Chondrocyte (in vitro differentiated cells): ENCODE measurements around the gene TRIM2. TPM values are rescaled to one million over a fixed set of nuclear protein-coding genes. Genes with fewer than 3 reads are reported as not detected.
A peak's percentile ranks its signal among the peaks of the same experiment; 100 is the strongest.

Source experiments
- DNase-seq: peaks from one replicate; pipeline ENCODE4 v3.0.0; 2021; ENCODE audit warnings: mixed read lengths, low spot score
- H3K27ac Mint-ChIP-seq: one replicate; pipeline ENCODE4 v1.8.0; 2021; ENCODE audit warnings: mild to moderate bottlenecking, moderate library complexity, mixed read lengths; ENCODE audit not compliant: unreplicated experiment
- H3K27me3 Mint-ChIP-seq: 2 replicates; pipeline ENCODE4 v1.8.0; 2021; ENCODE audit warnings: low read depth, mixed read lengths
- H3K36me3 Mint-ChIP-seq: 2 replicates; pipeline ENCODE4 v1.8.0; 2021; ENCODE audit warnings: low read depth, mixed read lengths
- H3K4me1 Mint-ChIP-seq: 2 replicates; pipeline ENCODE4 v1.8.0; 2021; ENCODE audit warnings: low read depth, mild to moderate bottlenecking, mixed read lengths
- H3K4me3 Mint-ChIP-seq: one replicate; pipeline ENCODE4 v1.8.0; 2021; ENCODE audit warnings: mild to moderate bottlenecking, moderate library complexity, mixed read lengths; ENCODE audit not compliant: unreplicated experiment
- H3K9me3 Mint-ChIP-seq: 2 replicates; pipeline ENCODE4 v1.8.0; 2021; ENCODE audit warnings: low read depth, mixed read lengths
- total RNA-seq: library from RNA; stranded (reverse); gene quantifications from 3 replicates; pipeline ENCODE4 v1.2.1, GENCODE V29; 2021
- TF ChIP-seq, protein P1 (sequence below): fragments of 200-600 bp; sonication (generic); IDR thresholded peaks from 2 replicates; pipeline ENCODE4 v1.5.0; 2021; ENCODE audit warnings: antibody characterized with exemption, mild to moderate bottlenecking, moderate library complexity

The TRIM2 gene
- total RNA-seq, 1 donor from 2014 or later, result 18.2 TPM

DNA sequence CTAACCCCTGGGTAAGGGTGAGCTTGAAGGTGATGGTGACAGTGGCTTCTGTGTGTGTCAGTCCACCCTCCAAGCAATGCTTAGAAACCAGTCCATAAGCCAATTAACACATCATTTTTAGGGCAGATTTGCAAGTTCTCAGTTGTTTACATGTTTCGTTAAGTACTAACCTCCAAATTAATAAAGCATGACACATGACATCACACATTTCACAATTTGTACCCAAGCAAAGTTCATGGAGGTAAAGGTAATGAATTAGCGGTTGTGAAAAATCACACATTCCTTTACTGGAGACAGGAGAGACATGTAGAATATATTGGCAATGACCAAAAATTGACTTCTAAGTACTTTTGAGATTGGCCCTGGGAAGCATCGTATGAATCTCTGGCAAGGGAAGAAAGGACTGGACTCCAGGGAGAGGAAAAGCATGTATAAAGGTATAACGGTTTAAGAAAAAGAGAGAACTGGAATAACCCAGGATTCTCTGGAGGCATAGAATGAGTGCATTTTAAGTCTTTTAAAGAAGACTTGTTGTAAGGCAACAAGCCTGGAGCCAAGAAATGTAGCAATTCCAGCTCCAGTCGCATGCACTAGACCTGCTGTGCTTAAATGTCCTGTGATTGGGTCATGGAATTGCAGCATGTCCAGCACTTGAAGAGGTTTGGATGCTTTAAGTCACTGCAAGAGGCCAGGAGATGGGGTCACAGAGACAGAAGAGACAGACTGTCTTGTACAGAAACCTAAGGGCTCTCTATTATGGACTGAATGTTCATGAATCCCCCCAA is 34.1 kb downstream of the TRIM2 start:
- Mint-ChIP-seq H3K4me1 (peaks cover 30% of the 10 kb centered on the region), H3K27ac (no peak overlapping the region)
- TF ChIP-seq, protein P1, sequence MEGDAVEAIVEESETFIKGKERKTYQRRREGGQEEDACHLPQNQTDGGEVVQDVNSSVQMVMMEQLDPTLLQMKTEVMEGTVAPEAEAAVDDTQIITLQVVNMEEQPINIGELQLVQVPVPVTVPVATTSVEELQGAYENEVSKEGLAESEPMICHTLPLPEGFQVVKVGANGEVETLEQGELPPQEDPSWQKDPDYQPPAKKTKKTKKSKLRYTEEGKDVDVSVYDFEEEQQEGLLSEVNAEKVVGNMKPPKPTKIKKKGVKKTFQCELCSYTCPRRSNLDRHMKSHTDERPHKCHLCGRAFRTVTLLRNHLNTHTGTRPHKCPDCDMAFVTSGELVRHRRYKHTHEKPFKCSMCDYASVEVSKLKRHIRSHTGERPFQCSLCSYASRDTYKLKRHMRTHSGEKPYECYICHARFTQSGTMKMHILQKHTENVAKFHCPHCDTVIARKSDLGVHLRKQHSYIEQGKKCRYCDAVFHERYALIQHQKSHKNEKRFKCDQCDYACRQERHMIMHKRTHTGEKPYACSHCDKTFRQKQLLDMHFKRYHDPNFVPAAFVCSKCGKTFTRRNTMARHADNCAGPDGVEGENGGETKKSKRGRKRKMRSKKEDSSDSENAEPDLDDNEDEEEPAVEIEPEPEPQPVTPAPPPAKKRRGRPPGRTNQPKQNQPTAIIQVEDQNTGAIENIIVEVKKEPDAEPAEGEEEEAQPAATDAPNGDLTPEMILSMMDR, result no peak

DNA sequence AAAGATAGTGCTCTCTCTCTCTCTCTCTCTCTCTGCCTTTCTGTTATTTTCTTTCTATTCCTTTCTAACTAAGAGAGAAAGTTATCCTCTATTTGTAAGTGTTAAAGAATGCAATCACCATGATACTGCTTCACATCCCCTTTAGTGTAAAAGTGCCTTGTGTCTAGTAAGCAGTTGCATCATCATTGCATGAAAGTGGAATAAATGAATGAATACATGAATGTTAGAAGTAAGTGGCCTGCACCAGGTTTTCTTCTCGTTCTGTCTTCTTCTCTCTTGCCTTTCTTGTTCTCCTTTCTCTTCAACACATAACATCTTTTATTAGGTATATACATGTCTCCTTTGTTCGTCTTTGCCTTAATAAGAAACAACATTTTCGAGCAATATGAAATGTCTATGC is 35.2 kb downstream of the TRIM2 start:
- H3K4me1 Mint-ChIP-seq, result peaks cover 19% of the 10 kb centered on the region
- peaks cover 3% of the 10 kb centered on the region for H3K36me3 Mint-ChIP-seq
- H3K4me3 Mint-ChIP-seq, result no peak overlapping the region
- TF ChIP-seq, protein P1, result no peak
- DNase-seq, result no peak
- H3K27me3 Mint-ChIP-seq, result no peaks in the 10 kb centered on the region
- H3K9me3 Mint-ChIP-seq, result no peaks in the 10 kb centered on the region
- H3K27ac Mint-ChIP-seq, result no peak overlapping the region

More for the DNA sequence above, 34.1 kb downstream of the TRIM2 start:
- peaks cover 3% of the 10 kb centered on the region for H3K36me3 Mint-ChIP-seq
- H3K4me3 Mint-ChIP-seq, result no peak overlapping the region
- DNase-seq, result no peak
- H3K9me3 Mint-ChIP-seq, result no peaks in the 10 kb centered on the region
- no peaks in the 10 kb centered on the region for H3K27me3 Mint-ChIP-seq

- Mint-ChIP-seq H3K36me3 (peaks cover 3% of the 10 kb centered on the region), H3K4me3 (no peak overlapping the region), H3K27ac (no peak overlapping the region), H3K27me3 (no peaks in the 10 kb centered on the region), H3K4me1 (peaks cover 10% of the 10 kb centered on the region), H3K9me3 (no peaks in the 10 kb centered on the region)
- no peak for DNase-seq
- TF ChIP-seq, protein P1, result no peak
These were observed 37.1 kb downstream of the TRIM2 start for GRCh38 chr4:153241295-153241694.

DNA sequence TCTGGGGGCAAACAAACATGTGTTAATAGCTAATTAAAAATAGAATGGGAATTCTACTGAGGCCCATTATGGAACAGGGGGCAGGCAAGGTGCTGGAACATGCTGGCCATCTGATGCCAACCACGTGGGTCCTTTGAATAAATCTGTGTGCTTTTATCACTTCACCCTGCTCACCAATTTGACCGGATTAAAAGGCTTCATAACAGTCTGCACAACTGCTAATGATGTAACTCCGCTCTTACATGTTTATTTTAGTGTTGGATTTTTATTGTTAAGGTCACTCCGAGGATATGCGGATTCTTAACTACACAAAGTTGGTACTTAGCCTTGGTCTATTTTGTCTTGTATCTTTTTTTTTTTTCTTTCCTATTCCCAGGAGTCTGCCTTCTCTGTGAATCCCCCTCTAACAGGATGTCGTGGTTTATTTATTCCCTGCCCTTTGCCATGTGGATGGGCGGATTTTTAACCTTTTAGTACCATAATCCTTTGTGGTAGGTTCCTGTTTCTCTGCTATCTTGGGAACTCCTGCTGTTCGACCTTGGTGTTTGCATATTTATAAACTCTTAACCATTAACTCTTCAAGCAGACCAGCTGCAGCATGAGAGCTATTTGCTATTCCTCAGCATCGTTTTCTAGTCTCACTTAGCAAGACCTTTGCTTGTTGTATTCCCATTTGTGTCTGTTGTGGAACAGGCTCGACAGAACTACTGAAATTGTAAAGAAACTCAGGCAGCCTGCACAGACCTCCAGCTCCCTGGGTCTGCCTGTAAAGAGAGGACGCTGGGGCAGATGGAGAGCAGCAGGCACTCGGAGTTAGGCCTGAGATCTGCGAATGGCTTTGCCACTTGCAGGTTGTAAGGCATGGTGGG is 38.0 kb downstream of the TRIM2 start:
- TF ChIP-seq, protein P1, result peak; percentile 16
- Mint-ChIP-seq H3K27ac (peak overlapping the region; percentile 47), H3K27me3 (no peaks in the 10 kb centered on the region), H3K4me1 (peaks cover 10% of the 10 kb centered on the region), H3K36me3 (peaks cover 3% of the 10 kb centered on the region), H3K9me3 (no peaks in the 10 kb centered on the region), H3K4me3 (no peak overlapping the region)
- no peak for DNase-seq

DNA sequence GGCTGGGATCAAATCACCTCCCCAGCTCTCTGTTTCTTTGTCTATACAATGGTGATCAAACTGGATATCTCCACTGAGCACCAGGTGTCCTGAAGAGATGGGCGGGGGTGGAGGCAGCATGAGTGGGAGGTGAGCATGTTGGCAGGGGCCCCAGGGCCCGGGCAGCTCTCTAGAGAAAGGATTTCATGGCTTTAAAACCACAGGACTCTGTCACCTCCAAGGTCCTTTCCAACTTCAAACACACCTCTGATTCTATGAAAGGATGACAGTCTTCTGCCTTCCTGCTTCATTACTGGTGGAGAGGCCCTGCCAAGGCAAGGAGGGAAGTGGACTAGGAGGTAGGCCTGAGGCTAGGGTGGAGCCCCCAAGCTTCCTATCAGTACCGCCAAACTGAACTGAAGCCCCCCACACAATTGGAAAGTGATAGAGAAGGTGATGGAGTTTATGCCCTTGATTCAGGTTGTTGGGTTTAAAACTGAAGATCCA is 38.6 kb downstream of the TRIM2 start:
- no peaks in the 10 kb centered on the region for H3K27me3 Mint-ChIP-seq
- H3K4me1 Mint-ChIP-seq, result peaks cover 10% of the 10 kb centered on the region
- no peak overlapping the region for H3K4me3 Mint-ChIP-seq
- H3K36me3 Mint-ChIP-seq, result peaks cover 3% of the 10 kb centered on the region
- no peaks in the 10 kb centered on the region for H3K9me3 Mint-ChIP-seq
- H3K27ac Mint-ChIP-seq, result no peak overlapping the region
- TF ChIP-seq, protein P1, result no peak
- DNase-seq, result no peak
